DOHH2 (cell line): Measurements from ENCODE around the gene MYCT1.

ENCODE experiments used
- CTCF ChIP-seq: fragments of 200-600 bp; sonication (generic); IDR thresholded peaks from one replicate; pipeline ENCODE4 v1.5.1; 2014; ENCODE audit warnings: antibody characterized with exemption, mild to moderate bottlenecking, low read depth, low read length; ENCODE audit not compliant: poor library complexity, severe bottlenecking
- EZH2phosphoT487 ChIP-seq: fragments of 200-600 bp; sonication (generic); IDR thresholded peaks from 2 replicates; pipeline ENCODE4 v1.6.1; 2017; ENCODE audit warnings: borderline replicate concordance, mild to moderate bottlenecking, antibody characterized with exemption, low read length, moderate library complexity, mixed read lengths

- TF ChIP-seq CTCF (no peak), EZH2phosphoT487 (no peak)
These were observed 51.1 kb downstream of the MYCT1 start for GRCh38 chr6:152748843-152749242.
